Activated T-helper 2 cell treated with anti-CD3 and anti-CD28 coated beads, Interferon-gamma antibody, Interleukin-2, Interleukin-4, amounts not matched to agents 10 μg/mL and 5 μg/mL and 100 μg/mL, durations not matched to agents 14 hours and 24 hours and 36 hours (primary cell): ENCODE results near the gene ZDHHC4. TPM values are rescaled to one million over a fixed set of nuclear protein-coding genes. Genes with fewer than 3 reads are reported as not detected.
A peak's percentile ranks its signal among the peaks of the same experiment; 100 is the strongest.

Source experiments
- DNase-seq: peaks from one replicate; pipeline ENCODE4 v3.0.0; 2021; ENCODE audit warnings: low spot score
- H3K27ac Mint-ChIP-seq: one replicate; pipeline ENCODE4 v1.8.0; 2021; ENCODE audit warnings: mixed read lengths
- H3K27me3 Mint-ChIP-seq: one replicate; pipeline ENCODE4 v1.8.0; 2021; ENCODE audit warnings: low read depth, mixed read lengths
- H3K36me3 Mint-ChIP-seq: one replicate; pipeline ENCODE4 v1.8.0; 2021; ENCODE audit warnings: low read depth, mixed read lengths
- H3K4me1 Mint-ChIP-seq: one replicate; pipeline ENCODE4 v1.8.0; 2021; ENCODE audit warnings: low read depth, mixed read lengths
- H3K4me3 Mint-ChIP-seq: one replicate; pipeline ENCODE4 v1.8.0; 2021; ENCODE audit warnings: low read depth, mild to moderate bottlenecking, moderate library complexity, mixed read lengths
- H3K9me3 Mint-ChIP-seq: one replicate; pipeline ENCODE4 v1.8.0; 2021; ENCODE audit warnings: mixed read lengths
- intact Hi-C: fragments of 100-400 bp; cut with micrococcal nuclease; formaldehyde crosslinking; loops from one replicate; pipeline ENCODE4 v1.15.1; 2023
- total RNA-seq: library from RNA; stranded (reverse); gene quantifications from 2 replicates; pipeline ENCODE4 v1.2.3, GENCODE V29; 2022

Gene ZDHHC4
- total RNA-seq, 1 donor from 2014 or later, result 23.9 TPM

GRCh38 chr7:6637544-6638229 lies 60.4 kb downstream of the ZDHHC4 start:
- H3K4me1 Mint-ChIP-seq, result peaks cover 18% of the 10 kb centered on the region
- peaks cover 41% of the 10 kb centered on the region for H3K36me3 Mint-ChIP-seq
- no peaks in the 10 kb centered on the region for H3K9me3 Mint-ChIP-seq
- intact Hi-C loops, result loop anchor here (5.0 kb wide), 1 partner anchor 45 kb away; the partner anchor contains the start of gene INTS15
- peak overlapping the region; percentile 80 for H3K27ac Mint-ChIP-seq
- peak overlapping the region; percentile 87 for H3K4me3 Mint-ChIP-seq
- no peaks in the 10 kb centered on the region for H3K27me3 Mint-ChIP-seq
- peak; percentile 32 for DNase-seq

Other genes starting within 250 kb of the ZDHHC4 start
- gene FAM220A, start 228.5 kb upstream of the ZDHHC4 start, total RNA-seq, result 7.6 and 8.9 TPM in 2 replicates
- 174 and 175 TPM in 2 replicates for gene RAC1, start 202.9 kb upstream of the ZDHHC4 start, total RNA-seq
- 21.8 and 22.3 TPM in 2 replicates for gene DAGLB, start 129.5 kb upstream of the ZDHHC4 start, total RNA-seq
- 68.7 and 78.3 TPM in 2 replicates for gene KDELR2, start 93.3 kb upstream of the ZDHHC4 start, total RNA-seq
- 0.18 and 0.23 TPM in 2 replicates for gene GRID2IP, start 26.0 kb upstream of the ZDHHC4 start, total RNA-seq
- 41.1 and 42.1 TPM in 2 replicates for gene INTS15, start 12.6 kb downstream of the ZDHHC4 start, total RNA-seq
- 0.23 TPM in 2 replicates for gene ZNF853, start 38.2 kb downstream of the ZDHHC4 start, total RNA-seq
- gene ZNF316, start 59.9 kb downstream of the ZDHHC4 start, total RNA-seq, result 21.9 and 24.6 TPM in 2 replicates
- gene ZNF12, start 129.5 kb downstream of the ZDHHC4 start, total RNA-seq, result 21.9 and 22.8 TPM in 2 replicates
- gene RSPH10B2, start 176.6 kb downstream of the ZDHHC4 start, total RNA-seq, result 0.23 TPM in 1 of 2 replicates, not detected in the other
- 83.1 and 85.7 TPM in 2 replicates for gene CCZ1B, start 248.8 kb downstream of the ZDHHC4 start, total RNA-seq